Measurements from ENCODE around the gene RAD23B.
"Not testable (repeated sequence)": the region's sequence is repeated elsewhere in the genome, so short reads cannot be mapped to it uniquely, and the experiment has no call there.

Gene RAD23B

DNA sequence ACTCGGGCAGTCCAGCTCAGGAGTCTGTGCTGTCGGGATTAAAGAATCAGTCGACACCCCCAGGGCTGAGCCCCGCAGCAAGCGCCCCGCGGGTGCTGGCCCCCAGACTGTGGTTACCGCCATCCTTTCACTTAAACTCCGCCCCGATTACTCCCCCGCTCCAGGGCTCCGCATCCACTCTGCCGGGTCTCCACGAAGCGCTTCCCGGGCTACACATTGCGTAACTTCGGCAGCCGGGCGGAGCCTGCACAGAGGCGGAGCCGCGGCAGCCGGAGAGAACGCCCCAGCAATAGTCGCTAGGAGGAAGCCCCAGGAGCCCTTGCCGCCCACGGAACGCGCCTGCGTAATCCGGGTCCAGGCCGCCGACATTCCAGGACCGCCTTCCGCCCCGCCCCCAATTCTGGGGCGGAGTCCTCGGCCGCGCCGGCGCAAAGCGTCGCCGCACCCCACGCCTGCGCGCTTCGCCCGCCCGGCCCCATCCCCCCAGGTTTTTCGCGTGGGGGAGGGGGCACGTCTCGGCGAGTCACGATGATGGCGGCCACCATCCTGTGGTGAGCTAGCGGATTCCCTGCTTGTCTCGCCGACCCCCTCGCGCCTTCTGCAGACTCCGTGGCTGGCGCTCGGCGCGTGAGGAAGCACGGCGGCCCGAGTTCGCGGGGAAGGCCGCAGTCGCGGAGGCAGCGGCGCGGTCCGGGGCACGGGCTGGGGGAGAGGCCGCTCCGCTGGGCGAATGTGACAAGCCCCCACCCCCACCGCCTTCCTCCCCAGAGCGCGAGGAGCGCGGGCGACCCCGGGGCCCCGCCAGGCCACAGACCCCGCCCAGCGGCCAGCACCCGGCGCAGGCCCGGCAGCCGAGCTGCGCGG, at the start of gene RAD23B:
RAD23B (plus strand) TSS at position 521 of the 864 bp plus-strand sequence. CDS start 351 bp downstream, outside the sequence.
- peak; percentile 97 to 98 for DNase-seq

DNA sequence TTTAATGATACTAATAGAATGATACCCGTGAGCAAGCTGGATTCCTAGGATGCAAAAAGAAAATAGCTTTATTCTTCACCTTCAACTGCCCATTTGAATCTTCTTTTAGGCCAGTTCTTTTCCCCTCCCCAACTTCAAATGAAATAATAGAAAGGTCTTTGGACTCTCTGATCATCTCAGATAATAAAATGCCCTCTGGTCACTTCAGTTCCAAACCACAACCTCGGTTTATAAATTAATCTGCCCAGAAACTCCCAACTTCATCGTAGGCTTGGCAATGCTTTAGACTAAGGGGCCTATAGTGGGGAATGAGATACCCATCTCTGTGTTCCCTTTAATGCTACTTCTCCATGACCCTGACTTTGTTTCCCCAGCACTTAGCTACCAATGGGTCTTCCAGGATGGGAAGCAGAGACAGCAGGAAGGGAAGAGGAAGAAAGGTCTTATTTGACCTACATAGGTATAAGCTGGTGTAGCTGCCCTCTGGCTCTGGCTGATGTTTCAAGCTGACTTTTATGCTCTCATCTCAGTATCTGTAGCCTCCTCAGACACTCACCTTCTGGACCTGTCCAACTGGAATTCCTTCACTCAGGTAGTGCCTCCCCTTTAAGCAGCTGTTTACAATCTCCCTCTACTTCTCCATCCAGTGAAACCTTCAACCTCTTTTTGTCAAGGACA, 47.2 kb upstream of the RAD23B start:
- no peak for DNase-seq

DNA sequence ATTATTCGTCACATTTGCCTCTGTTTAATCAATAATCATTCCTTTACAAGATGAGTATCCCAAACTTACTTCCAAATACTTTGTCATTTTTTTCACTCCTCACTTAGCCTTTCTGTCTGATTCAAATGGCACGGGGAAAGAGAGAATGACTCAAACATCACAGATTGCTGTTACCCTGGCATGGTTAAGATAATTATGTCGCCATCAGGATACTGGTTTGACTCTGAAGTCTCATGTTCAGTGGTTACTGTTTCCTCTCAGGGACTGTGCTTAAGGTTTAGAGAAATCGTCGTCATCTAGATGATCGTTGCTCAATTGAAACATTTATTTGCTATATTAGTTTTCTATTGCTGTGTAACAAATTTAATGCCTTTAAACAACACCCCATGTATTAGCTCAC, 45.2 kb upstream of the RAD23B start:
- no peak for DNase-seq

GRCh38 chr9:107239474-107239873, 43.6 kb upstream of the RAD23B start:
- DNase-seq, result peak in 1 of 2 experiments; percentile 18

DNA sequence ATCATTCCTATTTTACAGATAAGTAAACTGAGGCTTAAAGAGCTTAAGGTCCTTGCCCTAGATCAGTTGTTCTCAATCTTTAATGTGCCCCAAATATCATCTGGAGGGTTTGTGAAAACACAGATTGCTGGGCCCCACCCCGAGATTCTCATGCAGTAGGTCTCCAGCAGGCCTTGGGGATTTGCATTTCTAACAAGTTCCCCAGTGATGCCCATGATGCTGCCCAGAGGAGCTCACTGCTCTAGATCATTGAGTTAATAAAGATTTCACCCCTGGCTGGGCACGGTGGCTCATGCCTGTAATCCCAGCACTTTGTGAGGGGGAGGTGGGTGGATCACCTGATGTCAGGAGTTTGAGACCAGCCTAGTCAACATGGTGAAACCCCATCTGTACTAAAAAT, 42.8 kb upstream of the RAD23B start:
- DNase-seq, result no peak

- no peak for DNase-seq
Observed at GRCh38 chr9:107242073-107243030, 40.7 kb upstream of the RAD23B start.

DNA sequence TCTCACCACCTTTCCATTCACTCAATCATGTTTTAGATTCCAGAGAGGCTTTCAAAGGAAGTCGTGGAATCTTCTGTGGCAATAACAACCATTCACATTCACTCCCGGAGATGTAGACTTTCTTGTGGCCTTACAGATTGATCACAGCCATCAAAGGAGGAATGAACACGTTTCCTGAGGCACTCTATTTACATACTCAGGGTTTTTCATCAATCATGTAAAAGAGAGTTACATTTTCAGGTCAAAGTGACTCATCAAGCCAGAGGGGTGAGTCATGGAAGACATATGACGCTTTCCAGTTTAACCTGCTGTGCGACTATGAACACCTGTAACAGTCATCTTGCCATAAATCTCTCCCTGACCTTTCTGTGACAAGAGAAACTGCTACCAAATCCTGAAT, 39.3 kb upstream of the RAD23B start:
- no peak for DNase-seq

DNA sequence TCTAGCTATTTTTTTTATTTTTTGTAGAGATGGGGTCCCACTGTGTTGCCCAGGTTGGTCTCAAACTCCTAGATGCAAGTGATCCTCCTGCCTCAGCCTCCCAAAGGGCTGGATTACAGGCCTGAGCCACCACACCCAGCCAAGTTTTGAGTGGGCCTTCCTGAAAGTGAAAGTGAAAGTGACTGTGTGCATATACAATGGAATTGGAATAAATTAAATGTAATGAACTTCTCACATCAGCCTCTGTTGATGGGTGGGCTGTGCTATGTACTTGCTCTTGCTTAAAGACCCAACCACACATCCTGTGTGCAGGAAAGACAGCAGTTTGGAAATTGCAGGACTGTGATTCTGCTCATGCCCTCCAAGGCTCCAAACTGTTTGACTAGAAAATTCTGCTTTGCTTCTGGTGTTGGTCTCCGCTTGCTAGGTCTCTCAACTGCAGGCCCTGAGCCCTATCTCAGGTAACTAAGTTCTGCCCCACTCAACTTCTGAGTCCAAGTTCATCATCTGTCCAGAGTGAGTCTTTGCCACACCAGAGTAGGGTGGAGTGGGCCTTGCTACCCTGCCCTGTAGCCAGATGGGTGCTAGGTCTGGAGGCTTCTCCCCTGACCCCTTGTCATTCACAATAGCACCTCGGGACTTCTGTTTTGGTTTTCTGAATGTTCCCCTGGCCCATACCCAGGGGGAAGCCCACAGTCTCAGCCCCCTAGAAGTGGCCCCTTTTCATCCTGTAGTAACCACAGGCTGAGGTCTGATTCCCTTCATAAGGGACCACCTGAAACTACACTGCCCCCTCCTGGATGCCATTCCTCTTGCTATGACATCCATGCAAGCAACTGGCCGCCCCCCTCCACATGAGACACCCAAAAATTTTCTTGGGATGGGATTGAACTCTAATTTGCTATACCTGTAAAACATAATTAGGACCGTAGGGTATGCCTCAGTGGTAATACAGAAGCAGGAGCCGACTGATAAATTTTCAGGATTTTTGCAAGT, 36.5 kb upstream of the RAD23B start:
- peak in 1 of 2 experiments; percentile 6 for DNase-seq

DNA sequence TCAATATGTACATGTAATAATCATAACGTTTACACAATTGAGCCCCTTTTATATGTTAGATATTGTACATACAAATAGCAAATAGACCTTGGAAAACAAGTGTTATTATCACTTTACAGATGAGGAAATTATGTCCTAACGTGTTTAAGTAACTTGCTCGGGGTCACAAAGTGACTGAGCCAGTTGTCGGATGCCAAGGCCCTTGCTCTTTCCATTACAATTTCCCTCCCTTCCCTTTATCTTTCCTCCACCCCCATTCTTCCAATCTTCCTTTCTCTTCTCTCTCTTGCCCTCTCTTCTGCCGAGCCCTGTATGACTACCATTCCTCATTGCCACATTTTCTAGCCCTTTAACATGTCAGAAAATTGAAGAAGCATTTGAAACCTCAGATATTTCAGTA, 34.4 kb upstream of the RAD23B start:
- DNase-seq, result no peak

DNA sequence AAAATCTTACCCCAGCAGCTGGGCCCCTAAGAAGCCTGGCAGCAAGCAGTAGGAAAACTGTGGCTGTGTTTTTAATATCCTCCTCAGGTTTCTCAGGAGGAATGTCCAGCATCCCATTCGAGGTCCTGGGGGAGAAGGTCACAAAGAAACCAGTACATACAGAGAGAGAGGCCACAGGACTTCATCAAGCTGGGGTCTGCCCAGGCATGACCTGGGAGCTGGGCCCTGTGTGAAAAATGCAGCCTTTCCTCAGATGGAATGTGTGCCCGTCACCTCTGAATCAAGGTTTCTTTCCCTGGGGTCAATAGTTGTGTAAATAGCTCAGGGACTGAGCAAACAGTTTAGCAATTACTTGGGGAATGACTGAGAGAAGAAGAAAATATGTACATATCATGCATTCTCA, 33.9 kb upstream of the RAD23B start:
- no peak for DNase-seq

- no peak for DNase-seq
Observed at GRCh38 chr9:107249665-107250285, 33.3 kb upstream of the RAD23B start.

DNA sequence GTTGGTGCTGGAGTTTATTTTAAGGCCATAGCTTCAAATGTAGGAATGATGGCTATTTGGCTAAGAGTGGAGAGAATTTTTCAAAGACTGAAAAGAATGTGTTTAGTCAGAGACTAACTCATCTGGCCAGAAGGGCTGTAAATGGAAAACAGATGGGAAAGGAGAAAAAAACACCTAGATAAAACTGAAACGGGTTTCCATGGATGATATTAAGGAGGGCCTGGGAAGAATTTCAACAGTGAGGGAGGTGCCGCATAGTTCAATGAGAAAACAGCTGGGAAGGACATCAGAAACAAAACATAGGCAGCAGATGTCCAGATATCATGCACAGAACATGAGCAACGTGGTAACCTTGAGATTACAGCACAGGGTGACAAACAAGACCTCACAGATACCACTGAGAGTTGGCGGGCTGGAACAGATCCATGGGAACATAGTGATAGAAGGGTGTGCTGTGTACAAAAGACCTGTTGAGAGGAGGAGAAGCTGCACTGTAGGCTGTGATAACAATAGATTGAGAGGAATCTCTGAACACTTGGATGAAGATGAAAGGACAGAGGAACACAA, 31.2 kb upstream of the RAD23B start:
- no peak for DNase-seq

DNA sequence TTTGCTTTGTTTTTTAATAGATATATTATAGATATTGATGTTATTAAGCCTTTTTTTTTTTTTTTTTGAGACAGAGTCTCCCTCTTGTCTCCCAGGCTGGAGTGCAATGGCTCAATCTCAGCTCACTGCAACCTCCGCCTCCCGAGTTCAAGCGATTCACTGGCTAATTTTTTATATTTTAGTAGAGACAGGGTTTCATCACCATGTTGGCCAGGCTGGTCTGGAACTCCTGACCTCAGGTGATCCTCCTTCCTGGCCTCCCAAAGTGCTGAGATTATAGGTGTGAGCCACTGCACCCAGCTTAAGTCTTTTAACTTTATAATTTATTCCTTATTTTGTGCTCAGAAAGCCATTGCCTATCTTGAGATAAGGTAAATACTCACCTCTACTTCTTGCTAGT, 24.2 kb upstream of the RAD23B start:
- DNase-seq, result no peak

DNA sequence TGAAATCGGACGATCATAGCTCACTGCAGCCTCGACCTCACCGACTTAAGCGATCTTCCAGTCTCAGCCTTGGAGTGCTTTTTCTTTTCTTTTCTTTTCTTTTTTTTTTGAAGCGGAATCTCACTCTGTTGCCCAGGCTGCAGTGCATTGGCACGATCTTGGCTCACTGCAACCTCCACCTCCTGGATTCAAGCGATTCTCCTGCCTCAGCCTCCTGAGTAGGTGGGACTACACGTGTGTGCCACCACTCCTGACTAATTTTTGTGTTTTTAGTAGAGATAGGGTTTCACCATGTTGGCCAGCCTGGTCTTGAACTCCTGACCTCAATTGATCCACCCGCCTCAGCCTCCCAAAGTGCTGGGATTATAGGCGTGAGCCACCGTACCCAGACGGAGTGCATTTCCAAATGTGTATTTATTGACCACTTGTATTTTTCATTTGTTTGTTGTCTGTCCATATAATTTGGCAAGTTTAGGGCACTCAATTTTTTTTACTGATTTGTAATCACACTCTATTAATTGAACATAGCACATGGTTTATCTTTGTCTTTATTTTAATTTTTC, 23.2 kb upstream of the RAD23B start:
- not testable (repeated sequence) for DNase-seq

GRCh38 chr9:107260437-107261081, 22.5 kb upstream of the RAD23B start:
- DNase-seq, result no peak

GRCh38 chr9:107261106-107261505, 22.0 kb upstream of the RAD23B start:
- no peak for DNase-seq

GRCh38 chr9:107263289-107263688, 19.8 kb upstream of the RAD23B start:
- no peak for DNase-seq

DNA sequence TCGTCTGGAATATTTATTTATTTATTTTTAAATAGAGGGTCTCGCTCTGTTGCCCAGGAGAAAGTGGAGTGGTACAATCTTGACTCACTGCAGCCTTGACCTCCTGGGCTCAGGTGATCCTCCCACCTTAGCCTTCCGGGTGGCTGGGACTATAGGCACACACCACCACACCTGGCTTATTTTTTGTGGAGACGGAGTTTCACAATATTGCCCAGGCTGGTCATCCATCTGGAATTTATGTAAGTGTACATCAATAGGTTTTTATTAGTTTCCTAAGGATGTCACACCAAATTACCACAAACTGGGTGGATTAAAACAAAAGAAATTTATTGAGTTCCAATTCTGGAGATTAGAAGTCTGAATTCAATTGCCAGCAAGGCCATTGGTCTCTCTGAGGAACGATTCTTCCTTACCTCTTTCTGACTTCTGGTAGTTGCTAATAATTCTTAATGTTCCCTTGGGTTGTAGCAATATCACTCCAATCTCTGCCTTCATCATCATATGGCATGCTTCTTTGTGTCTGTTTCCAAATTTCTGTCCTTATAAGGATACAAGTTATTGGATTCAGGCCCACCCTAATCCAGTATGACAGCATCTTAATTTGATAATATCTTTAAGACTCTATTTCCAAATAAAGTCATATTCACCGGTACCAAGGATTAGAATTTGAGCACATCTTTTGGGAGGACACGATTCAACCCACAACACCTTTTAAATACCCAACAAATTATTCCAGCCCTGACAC, 16.3 kb upstream of the RAD23B start:
- no peak for DNase-seq

DNA sequence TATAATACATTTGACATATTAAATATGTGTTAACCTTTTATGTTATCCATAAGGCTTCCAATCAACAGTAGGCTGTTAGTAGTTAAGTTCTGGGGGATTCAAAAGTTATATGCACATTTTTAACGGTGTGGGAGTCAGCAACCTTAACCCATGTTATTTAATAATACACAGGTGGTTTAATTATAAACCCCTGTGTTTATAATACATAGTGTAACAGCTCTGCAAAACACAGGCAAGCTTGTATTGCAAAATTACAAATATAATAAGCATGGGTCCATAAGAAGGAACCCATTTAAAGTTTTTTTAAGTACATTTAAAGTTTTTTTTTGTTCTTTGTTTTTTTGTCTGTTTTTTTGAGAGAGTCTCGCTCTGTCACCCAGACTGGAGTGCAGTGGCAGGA, 14.5 kb upstream of the RAD23B start:
- DNase-seq, result no peak
